Choroid plexus epithelial cell (primary cell): ENCODE results near the gene EHBP1.

Experiments used
- DNase-seq: peaks from one replicate; pipeline ENCODE4 v3.0.0-alpha.2; 2010; ENCODE audit warnings: low read depth
- H3K4me3 ChIP-seq: 2 replicates; pipeline ENCODE4 v1.5.1; 2011; ENCODE audit warnings: low read depth, mild to moderate bottlenecking, control low read depth, low read length, moderate library complexity
- TF ChIP-seq, protein P1 (sequence below): conservative IDR thresholded peaks from 2 replicates; pipeline ENCODE4 v1.5.1; 2011; ENCODE audit warnings: low read depth, mild to moderate bottlenecking, control low read depth, inconsistent platforms, low read length, moderate library complexity

EHBP1 gene

DNA sequence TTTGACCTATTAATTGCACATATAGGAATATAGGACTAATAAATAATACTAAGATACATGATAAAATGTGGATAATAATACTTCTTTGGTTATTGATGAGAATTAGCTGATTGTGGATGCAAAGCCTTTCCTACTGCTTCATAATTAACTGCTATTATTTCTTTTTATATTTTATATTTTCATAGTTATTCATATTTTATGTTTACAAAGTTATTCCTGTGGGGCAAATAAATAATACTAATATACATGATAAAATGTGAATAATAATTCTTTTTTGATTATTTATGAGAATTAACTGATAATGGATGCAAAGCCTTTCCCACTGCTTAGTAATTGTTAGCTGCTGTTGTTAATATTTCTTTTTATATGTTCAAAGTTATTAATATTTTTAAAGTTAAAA is 146.7 kb downstream of the EHBP1 start:
- TF ChIP-seq, protein P1, sequence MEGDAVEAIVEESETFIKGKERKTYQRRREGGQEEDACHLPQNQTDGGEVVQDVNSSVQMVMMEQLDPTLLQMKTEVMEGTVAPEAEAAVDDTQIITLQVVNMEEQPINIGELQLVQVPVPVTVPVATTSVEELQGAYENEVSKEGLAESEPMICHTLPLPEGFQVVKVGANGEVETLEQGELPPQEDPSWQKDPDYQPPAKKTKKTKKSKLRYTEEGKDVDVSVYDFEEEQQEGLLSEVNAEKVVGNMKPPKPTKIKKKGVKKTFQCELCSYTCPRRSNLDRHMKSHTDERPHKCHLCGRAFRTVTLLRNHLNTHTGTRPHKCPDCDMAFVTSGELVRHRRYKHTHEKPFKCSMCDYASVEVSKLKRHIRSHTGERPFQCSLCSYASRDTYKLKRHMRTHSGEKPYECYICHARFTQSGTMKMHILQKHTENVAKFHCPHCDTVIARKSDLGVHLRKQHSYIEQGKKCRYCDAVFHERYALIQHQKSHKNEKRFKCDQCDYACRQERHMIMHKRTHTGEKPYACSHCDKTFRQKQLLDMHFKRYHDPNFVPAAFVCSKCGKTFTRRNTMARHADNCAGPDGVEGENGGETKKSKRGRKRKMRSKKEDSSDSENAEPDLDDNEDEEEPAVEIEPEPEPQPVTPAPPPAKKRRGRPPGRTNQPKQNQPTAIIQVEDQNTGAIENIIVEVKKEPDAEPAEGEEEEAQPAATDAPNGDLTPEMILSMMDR = no peak
- H3K4me3 ChIP-seq = no peak overlapping the region
- no peak for DNase-seq

- no peak overlapping the region for H3K4me3 ChIP-seq
- TF ChIP-seq, protein P1 = no peak
- DNase-seq = no peak
Observed at GRCh38 chr2:62854600-62855514, 149.3 kb downstream of the EHBP1 start.

DNA sequence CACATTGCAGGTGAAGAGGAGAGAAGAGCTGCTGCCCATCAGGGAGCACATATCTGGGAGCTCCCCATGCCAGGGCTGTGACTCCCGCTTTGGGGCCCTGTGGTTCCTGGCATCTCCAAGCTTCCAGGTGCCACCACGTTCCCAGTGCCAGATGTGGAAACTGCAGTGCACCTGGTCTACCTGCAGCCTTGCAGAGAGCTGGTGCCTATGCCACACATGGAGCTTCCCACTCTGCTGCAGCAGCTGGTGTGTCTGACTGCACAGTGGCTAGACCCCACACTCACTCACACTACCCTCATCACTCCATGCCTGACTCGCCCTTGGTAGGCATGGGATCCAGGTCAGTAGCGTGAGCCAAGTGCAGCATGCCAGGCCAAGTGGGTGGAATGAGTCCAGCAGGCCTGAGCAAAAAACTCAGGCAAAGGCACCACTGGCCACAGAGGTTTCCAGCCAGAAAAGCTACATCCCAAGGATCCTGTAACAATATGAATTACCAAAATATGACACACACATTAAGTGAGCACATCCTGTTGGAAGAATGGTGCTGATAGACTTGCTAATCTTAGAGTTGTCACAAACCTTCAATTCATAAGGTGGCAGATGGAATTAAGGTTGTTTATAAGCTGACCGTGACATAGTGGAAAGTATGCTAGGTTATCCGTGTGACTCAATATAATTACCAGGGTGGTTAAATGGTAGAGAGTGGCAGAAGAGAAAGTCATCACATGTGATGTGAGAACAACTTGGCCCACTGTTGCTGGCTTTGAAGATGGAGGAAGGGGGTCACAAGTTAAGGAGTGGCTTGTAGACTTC is 150.9 kb downstream of the EHBP1 start:
- H3K4me3 ChIP-seq = no peak overlapping the region
- TF ChIP-seq, protein P1 = no peak
- no peak for DNase-seq

GRCh38 chr2:62857139-62857931 is 151.8 kb downstream of the EHBP1 start:
- H3K4me3 ChIP-seq = no peak overlapping the region
- DNase-seq = no peak
- TF ChIP-seq, protein P1 = no peak

DNA sequence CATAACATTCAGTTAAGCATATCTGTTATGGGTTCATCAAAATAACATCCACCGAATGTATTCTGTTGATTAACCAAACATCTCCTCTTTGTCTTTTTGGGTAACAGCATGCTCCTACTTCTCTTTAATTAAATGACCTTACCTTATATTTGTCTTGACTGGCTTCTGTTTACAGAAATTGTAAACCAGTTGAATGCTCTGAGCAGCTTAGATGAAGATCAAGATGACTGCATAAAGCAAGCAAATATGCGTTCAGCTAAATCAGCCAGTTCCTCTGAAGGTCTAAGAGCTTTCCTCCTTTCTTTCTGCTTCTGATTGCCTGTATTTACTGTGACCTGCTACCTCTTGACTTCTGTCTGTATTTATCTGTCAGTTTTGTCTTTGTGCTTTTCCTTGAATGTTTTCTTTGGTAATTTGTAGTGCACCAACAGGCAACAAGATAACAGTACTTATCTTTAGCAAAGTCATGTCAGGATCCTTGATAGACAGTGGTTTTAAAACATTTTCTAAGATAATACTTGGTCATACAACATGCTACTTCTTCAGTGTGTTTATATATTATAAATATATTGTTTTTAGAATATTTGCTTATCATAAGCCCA is 152.8 kb downstream of the EHBP1 start:
- no peak overlapping the region for H3K4me3 ChIP-seq
- TF ChIP-seq, protein P1 = no peak

GRCh38 chr2:62868947-62869346 is 163.4 kb downstream of the EHBP1 start:
- DNase-seq = no peak
- TF ChIP-seq, protein P1 = no peak
- no peak overlapping the region for H3K4me3 ChIP-seq

More for the DNA sequence above, 152.8 kb downstream of the EHBP1 start:
- no peak for DNase-seq
